Measurements from ENCODE around the gene RFX2. TPM values are rescaled to one million over a fixed set of nuclear protein-coding genes. Genes with fewer than 3 reads are reported as not detected.

RFX2 gene
- total and polyA plus RNA-seq, 2 donors from 2014 or later, result 4.6 to 12.6 TPM

GRCh38 chr19:5956323-5956722 lies 154.0 kb downstream of the RFX2 start:
- FAIRE-seq (no peak), DNase-seq (no peak)
- H3K9ac ChIP-seq (ENCODE audit: low read length in 3 of 3), result no peak overlapping the region
- H3K4me3 ChIP-seq (ENCODE audit: low read length in 3 of 3), result no peak overlapping the region
- intact Hi-C loops (cut with DNase I), result no loop called here
- no peaks in the 10 kb centered on the region for H3K36me3 ChIP-seq (ENCODE audit: control insufficient read depth in 2 of 3, insufficient read depth in 3 of 3, low read length in 3 of 3)
- no peaks in the 10 kb centered on the region for H3K27me3 ChIP-seq (ENCODE audit: control insufficient read depth, insufficient read depth, low read length)
- H3K4me1 ChIP-seq (ENCODE audit: control insufficient read depth in 2 of 3, insufficient read depth in 2 of 3, low read depth in 1 of 3, low read length in 3 of 3), result peaks cover 8 to 52% (median 39%) of the 10 kb centered on the region in 3 donors
- TF ChIP-seq, protein P1, sequence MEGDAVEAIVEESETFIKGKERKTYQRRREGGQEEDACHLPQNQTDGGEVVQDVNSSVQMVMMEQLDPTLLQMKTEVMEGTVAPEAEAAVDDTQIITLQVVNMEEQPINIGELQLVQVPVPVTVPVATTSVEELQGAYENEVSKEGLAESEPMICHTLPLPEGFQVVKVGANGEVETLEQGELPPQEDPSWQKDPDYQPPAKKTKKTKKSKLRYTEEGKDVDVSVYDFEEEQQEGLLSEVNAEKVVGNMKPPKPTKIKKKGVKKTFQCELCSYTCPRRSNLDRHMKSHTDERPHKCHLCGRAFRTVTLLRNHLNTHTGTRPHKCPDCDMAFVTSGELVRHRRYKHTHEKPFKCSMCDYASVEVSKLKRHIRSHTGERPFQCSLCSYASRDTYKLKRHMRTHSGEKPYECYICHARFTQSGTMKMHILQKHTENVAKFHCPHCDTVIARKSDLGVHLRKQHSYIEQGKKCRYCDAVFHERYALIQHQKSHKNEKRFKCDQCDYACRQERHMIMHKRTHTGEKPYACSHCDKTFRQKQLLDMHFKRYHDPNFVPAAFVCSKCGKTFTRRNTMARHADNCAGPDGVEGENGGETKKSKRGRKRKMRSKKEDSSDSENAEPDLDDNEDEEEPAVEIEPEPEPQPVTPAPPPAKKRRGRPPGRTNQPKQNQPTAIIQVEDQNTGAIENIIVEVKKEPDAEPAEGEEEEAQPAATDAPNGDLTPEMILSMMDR (IDR thresholded peaks at IDR 0.05; ENCODE audit: borderline replicate concordance, extremely low read depth, insufficient read depth), result no peak
- H3K27ac ChIP-seq (ENCODE audit: low read depth in 2 of 2, low read length in 2 of 2), result no peak overlapping the region
- H3K9me3 ChIP-seq (ENCODE audit: control insufficient read depth in 2 of 3, insufficient read depth in 1 of 3, low read length in 3 of 3), result no peaks in the 10 kb centered on the region

DNA sequence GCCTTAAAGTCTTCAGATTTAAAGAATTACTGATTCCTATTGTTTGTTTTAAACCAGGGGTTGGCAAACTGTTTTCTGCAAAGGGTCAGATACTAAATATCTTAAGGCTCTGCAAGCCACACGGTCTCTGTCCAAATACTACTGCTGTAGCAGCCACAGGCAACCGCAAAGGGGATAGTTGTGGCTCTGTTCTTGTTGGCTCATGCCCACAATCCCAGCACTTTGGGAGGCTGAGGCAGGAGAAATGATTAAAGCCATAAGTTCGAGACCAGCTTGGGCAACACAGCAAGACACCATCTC lies 154.7 kb downstream of the RFX2 start:
- Histone ChIP-seq H3K4me3 (ENCODE audit: low read length in 3 of 3) (no peak overlapping the region), H3K27ac (ENCODE audit: low read depth in 2 of 2, low read length in 2 of 2) (no peak overlapping the region), H3K9ac (ENCODE audit: low read length in 3 of 3) (no peak overlapping the region), H3K9me3 (ENCODE audit: control insufficient read depth in 2 of 3, insufficient read depth in 1 of 3, low read length in 3 of 3) (no peaks in the 10 kb centered on the region), H3K4me1 (ENCODE audit: control insufficient read depth in 2 of 3, insufficient read depth in 2 of 3, low read depth in 1 of 3, low read length in 3 of 3) (peaks cover 9 to 48% (median 39%) of the 10 kb centered on the region in 3 donors), H3K36me3 (ENCODE audit: control insufficient read depth in 2 of 3, insufficient read depth in 3 of 3, low read length in 3 of 3) (no peaks in the 10 kb centered on the region), H3K27me3 (ENCODE audit: control insufficient read depth, insufficient read depth, low read length) (no peaks in the 10 kb centered on the region)
- TF ChIP-seq, protein P1 (IDR thresholded peaks at IDR 0.05; ENCODE audit: borderline replicate concordance, extremely low read depth, insufficient read depth), result no peak
- intact Hi-C loops (cut with DNase I), result no loop called here
- FAIRE-seq, result no peak
- no peak for DNase-seq

DNA sequence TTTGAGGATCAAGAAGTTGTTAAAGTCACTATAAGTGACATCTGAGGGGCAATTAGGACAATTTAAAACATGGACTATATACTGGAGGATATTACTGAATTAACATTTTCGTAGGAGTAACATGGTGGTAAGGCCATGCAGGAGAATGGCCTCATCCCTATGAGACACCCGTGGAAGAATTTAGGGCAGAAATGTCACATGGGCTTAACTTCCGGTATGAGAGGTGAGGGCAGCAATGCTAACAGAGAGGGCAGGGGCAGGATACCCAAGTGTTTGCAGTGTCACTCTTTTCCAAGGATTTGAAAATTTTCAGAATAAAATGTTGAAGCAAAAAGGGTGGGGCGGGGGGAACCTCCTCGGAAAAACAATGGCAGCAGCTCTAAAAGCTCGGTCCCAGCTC lies 156.0 kb downstream of the RFX2 start:
- intact Hi-C loops (cut with DNase I), result no loop called here
- Histone ChIP-seq H3K27ac (ENCODE audit: low read depth in 2 of 2, low read length in 2 of 2) (no peak overlapping the region), H3K36me3 (ENCODE audit: control insufficient read depth in 2 of 3, insufficient read depth in 3 of 3, low read length in 3 of 3) (no peaks in the 10 kb centered on the region), H3K27me3 (ENCODE audit: control insufficient read depth, insufficient read depth, low read length) (no peaks in the 10 kb centered on the region), H3K9ac (ENCODE audit: low read length in 3 of 3) (no peak overlapping the region), H3K4me1 (ENCODE audit: control insufficient read depth in 2 of 3, insufficient read depth in 2 of 3, low read depth in 1 of 3, low read length in 3 of 3) (peaks cover 11 to 39% (median 34%) of the 10 kb centered on the region in 3 donors), H3K4me3 (ENCODE audit: low read length in 3 of 3) (no peak overlapping the region), H3K9me3 (ENCODE audit: control insufficient read depth in 2 of 3, insufficient read depth in 1 of 3, low read length in 3 of 3) (no peaks in the 10 kb centered on the region)
- TF ChIP-seq, protein P1 (IDR thresholded peaks at IDR 0.05; ENCODE audit: borderline replicate concordance, extremely low read depth, insufficient read depth), result no peak
- FAIRE-seq (no peak), DNase-seq (peak in 1 of 5 donors; percentile 20)

GRCh38 chr19:5953680-5954213 lies 156.6 kb downstream of the RFX2 start:
- FAIRE-seq (no peak), DNase-seq (peak in 2 of 5 donors; percentile 12 to 32)
- Histone ChIP-seq H3K9ac (ENCODE audit: low read length in 3 of 3) (no peak overlapping the region), H3K9me3 (ENCODE audit: control insufficient read depth in 2 of 3, insufficient read depth in 1 of 3, low read length in 3 of 3) (no peaks in the 10 kb centered on the region), H3K4me1 (ENCODE audit: control insufficient read depth in 2 of 3, insufficient read depth in 2 of 3, low read depth in 1 of 3, low read length in 3 of 3) (peaks cover 11 to 38% (median 34%) of the 10 kb centered on the region in 3 donors), H3K36me3 (ENCODE audit: control insufficient read depth in 2 of 3, insufficient read depth in 3 of 3, low read length in 3 of 3) (no peaks in the 10 kb centered on the region), H3K27me3 (ENCODE audit: control insufficient read depth, insufficient read depth, low read length) (no peaks in the 10 kb centered on the region), H3K27ac (ENCODE audit: low read depth in 2 of 2, low read length in 2 of 2) (no peak overlapping the region), H3K4me3 (ENCODE audit: low read length in 3 of 3) (no peak overlapping the region)
- TF ChIP-seq, protein P1 (IDR thresholded peaks at IDR 0.05; ENCODE audit: borderline replicate concordance, extremely low read depth, insufficient read depth), result no peak
- intact Hi-C loops (cut with DNase I), result no loop called here

Measured in kidney (tissue), 14 donors.